HG03457 (cell line): ENCODE data around the gene LRRC36.

ENCODE experiments used
- ATAC-seq: cut with Tn5 transposase; IDR thresholded peaks from one replicate; pipeline ENCODE4 v1.9.1; 2021; ENCODE audit warnings: moderate number of reproducible peaks; ENCODE audit not compliant: unreplicated experiment

Gene LRRC36

GRCh38 chr16:67326472-67327309 lies at the start of gene LRRC36, which contains the start of gene KCTD19:
LRRC36 (plus strand) TSS chr16:67326815; CDS start chr16:67326863, 48 bp downstream.
KCTD19 (minus strand) TSS chr16:67326741; CDS start chr16:67326707, 34 bp downstream.
- ATAC-seq = no peak

DNA sequence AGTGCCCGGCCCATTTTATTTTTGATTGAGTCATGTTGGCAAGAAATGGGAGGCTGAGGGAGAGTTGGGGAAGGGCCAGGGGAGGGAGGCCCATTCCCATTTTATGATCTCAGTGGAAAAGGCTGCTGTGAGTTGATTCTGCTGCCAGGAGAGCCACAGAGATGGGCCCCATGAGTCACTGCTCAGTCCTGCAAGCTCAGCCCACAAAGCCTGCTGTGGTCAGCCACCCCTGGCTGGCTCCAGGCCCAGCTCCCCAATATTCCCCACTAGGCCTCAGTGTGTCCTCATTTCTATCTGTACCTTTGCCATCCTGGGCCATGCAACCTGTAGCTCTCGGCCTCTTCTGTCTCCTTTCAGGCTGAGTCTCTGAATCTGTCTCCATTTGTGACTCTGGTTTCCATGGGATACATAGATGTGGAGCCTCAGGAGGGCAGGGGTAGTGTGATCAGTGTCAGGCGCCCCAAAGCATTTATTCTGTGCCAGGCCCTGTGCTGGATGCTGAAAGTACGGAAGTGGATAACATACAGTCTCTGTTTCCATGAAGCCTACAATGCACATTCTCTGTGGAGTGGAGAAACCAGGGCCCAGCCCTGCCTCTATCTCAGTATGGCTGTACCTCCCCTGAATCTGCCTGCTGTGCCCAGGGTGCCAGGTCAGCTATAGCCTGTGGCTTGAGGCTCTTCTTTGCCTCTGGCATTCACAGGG lies 49.2 kb upstream of the LRRC36 start:
- no peak for ATAC-seq

DNA sequence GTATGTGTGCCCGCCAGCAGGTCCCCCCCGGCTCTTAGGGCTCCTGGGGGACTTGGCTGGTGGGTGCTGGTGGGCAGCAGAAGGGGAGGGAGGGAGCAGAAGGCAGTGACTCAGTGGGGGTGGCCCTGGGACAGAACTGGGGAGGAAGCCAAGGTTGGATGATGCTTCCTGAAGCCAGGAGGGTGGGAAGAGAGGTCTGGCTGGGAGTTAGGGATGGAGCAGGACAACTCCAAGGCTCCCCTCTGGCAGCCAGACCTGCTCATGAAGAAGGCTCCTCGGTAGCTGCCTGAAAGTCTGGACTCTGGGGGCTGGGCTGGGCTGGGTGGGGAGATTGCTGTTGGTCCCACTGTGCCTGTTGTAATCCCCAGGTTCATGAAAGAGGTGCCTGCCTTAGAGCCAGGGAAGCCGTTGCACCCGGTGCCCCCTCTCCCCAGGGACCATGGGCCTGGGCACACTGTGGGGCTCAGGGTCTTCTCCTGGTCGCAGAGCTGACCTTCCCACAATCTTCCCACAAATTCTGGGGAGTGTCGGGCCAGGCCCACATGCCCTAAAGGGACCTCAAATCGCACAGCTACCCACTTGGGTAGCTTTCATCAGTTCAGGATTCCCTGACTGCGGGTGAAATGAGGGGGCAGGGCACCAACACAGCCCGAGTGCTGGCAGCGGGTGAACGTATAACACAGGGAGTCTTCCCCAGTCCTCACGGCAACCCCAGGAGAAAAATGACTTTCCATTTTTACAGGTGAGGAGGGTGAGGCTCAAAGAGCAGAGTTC lies 48.4 kb upstream of the LRRC36 start:
- ATAC-seq = no peak

DNA sequence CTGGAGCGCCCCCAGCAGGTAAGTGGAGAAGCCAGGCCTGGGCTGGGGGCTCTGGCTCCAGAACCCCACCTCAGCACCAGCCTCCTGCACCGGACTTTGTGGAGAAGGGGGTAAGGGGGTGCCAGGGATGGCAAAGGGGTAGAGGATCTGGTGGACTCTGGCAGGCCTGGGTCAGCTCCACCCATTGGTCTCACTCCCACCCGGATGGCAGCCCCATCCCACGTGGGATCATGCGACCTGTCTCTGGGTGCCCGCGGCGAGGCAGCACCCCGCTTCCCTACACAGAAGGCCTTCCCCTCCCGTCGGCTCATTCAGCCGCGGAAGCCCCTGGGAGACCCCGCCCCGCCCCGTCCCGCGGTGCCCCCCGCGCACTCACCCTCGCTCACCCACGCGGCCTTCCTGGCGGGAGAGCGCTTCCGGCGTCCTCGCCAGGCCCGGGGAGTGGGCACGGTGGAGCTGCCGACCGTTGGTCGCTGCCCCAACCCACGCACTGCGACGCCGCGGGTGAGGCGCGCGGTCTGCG lies 47.8 kb upstream of the LRRC36 start:
- no peak for ATAC-seq

DNA sequence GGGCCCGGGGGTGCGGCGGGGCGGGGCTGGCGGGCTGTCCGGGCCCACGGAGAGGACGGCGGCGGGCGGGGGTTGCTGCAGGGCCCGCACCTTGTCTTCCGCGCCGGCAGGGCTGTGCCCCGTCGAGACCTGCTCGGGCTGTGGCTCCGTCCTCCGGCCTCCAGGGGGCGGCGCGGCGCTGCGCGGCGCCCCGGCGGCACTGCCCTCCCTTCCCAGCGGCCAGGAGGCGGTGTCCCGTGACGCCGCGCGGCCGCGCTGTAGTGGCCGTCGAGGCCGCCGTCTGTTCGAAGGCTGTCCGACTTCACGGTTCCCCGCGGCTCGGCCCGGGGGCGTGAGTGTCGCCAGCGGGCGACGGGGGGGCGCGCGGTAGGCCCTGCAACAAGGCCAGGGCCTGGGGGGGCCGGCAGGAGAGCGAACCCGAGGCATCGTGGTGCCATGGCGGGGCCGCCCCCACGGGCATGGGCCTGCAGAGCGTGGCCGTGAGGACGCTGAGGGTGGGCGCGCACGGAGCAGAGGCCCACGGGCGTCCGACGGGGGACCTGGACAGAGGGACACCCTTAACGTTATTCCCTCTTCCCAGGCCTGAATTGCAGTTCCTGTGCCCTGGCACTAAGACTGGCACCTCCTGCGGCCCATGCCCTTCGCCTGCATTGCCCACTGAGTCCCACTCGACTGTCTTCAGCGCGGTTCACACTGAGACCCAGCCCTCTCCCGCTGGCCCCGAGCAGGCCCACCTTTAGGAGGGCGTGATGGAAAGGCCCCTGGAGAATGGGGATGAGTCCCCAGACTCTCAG lies 47.1 kb upstream of the LRRC36 start, which contains the start of gene PLEKHG4:
PLEKHG4 (plus strand) TSS at position 237 of the 794 bp plus-strand sequence; CDS start at position 750, 513 bp downstream.
- ATAC-seq = no peak

DNA sequence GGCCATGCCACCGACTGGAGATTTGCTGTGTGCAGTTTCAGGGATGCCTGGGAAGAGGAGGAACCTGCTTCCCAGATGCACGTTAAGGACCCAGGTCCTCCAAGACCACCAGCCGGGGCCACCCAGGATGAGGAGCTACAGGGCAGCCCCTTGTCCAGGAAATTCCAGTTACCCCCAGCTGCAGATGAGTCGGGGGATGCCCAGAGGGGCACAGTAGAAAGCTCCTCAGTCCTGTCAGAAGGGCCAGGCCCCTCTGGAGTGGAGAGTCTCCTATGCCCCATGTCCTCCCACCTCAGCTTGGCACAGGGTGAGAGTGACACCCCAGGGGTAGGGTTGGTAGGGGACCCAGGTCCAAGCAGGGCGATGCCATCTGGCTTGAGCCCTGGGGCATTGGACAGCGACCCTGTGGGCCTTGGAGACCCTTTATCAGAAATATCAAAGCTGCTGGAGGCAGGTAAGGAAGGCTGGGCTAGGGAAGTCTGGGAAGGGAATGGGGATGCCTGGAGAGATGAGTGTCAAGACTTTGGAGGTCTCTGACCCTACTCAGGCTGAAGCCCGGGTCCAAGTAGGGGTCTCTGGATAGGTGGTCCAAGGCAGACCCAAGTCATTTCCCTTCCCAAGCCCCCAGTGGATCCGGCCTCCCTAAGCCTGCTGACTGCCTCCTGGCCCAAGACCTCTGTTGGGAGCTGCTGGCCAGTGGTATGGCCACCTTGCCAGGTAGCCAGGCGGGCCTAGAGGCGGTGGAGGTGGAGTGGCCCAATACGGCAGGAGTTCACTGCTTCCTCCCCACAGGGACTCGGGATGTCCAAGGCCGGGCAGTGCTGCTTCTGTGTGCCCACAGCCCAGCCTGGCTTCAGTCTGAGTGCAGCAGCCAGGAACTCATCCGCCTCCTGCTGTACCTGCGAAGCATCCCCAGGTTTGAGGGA lies 46.3 kb upstream of the LRRC36 start:
- ATAC-seq = no peak

DNA sequence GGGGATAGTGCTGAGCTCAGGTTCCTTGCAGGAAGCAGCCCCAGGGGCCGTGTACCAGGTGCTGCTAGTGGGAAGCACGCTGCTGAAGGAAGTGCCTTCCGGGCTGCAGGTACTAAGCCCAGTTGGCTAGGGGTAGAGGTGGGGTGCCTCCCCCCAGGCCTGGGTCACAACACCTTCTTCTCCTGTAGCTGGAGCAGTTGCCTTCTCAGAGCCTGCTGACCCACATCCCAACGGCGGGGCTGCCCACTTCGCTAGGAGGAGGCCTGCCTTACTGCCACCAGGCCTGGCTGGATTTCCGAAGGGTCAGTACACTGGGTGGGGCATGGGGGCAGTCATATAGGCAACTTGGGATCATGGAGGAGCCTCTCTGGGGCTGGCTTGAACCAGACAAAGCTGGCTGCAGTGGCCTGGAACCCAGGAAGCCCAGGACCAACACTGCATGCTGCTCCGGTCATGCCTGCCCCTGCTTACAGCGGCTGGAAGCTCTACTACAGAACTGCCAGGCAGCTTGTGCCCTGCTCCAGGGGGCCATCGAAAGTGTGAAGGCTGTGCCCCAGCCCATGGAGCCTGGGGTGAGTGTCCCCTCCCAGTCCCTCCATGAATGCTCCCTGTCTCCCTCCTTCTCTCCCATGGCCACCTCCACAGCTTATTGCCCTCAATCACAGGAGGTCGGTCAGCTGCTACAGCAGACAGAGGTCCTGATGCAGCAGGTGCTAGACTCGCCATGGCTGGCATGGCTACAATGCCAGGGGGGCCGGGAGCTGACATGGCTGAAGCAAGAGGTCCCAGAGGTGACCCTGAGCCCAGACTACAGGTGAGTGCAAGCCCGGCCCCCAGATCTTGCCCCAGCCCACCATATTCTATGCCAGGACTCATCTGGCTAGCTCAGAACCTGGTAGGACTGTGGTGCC lies 44.8 kb upstream of the LRRC36 start:
- ATAC-seq = no peak

- ATAC-seq = no peak
Measured at GRCh38 chr16:67282447-67282805, 44.2 kb upstream of the LRRC36 start.

- ATAC-seq = no peak
Measured at GRCh38 chr16:67283039-67283825, 43.4 kb upstream of the LRRC36 start.

DNA sequence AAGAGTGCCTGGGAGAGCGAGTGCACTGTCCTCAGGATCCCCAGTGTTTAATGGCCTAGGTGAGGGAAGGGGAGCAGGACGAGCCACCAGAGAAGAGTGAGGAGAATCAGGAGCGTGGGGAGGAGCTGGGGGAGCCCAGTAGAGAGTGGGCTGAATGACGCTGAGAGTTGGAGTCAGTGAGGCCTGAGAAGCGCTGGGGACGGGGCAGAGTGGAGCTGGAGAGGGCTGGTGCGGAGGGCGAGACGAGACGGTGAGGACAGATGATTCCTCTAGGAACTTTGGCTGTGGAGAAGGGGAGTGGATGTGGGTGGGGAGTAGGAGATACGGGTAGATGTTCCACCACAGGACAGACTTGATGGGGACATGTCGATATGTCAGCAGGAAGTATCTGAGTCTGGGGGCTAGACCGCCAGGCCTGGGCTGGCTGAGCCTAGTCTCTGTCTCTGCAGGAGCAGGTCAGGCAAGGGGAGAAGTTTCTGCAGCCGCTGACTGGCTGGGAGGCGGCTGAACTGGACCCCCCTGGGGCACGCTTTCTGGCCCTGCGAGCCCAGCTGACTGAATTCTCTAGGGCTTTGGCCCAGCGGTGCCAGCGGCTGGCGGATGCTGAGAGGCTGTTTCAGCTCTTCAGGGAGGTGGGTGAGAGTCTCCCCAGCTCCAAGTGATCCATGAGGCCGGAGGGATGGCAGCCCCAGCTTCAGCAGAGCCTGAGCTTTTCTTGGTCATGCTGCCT lies 42.6 kb upstream of the LRRC36 start:
- no peak for ATAC-seq

DNA sequence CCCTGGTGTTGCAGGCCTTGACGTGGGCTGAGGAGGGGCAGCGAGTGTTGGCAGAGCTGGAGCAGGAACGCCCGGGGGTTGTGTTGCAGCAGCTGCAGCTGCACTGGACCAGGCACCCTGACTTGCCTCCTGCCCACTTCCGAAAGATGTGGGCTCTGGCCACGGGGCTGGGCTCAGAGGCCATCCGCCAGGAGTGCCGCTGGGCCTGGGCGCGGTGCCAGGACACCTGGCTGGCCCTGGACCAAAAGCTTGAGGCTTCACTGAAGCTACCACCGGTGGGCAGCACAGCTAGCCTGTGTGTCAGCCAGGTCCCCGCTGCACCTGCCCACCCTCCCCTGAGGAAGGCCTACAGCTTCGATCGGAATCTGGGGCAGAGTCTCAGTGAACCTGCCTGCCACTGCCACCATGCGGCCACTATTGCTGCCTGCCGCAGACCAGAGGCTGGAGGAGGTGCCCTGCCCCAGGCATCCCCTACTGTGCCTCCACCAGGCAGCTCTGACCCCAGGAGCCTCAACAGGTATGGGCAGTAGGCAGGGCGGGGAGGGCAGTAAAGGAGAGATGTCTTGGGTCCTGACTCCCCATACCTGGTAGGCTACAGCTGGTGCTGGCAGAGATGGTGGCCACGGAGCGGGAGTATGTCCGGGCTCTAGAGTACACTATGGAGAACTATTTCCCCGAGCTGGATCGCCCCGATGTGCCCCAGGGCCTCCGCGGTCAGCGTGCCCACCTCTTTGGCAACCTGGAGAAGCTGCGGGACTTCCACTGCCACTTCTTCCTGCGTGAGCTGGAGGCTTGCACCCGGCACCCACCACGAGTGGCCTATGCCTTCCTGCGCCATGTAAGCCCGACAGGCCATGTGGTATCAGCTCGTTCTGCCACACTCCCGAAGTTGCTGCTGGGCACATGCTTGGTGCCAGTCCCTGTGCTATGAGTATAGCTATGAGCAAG lies 41.6 kb upstream of the LRRC36 start:
- no peak for ATAC-seq

- ATAC-seq = no peak
Measured at GRCh38 chr16:67286441-67287235, 40.0 kb upstream of the LRRC36 start.

- ATAC-seq = no peak
Measured at GRCh38 chr16:67287960-67288359, 38.7 kb upstream of the LRRC36 start.

DNA sequence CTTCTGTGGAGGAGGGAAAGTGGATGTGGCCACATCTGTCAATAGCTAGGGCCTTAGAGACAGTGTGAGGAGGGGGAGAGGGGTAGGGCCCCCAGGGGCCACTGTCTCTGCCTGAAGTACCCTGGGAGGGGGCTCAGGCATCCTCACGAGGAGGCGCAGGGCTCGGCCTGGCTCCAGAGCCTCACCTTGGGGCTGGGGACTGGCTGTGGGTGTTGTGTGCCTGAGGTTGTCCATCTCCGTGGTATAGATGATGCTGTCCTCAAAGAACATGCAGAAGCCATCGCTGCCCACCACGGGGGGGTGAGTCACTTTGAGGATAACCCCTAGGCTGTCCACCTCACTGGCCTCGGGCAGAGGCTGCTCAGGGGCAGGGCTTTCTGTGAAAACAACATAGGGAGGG lies 35.2 kb upstream of the LRRC36 start:
- ATAC-seq = no peak
